Right renal cortex interstitium (tissue), 3 donors: ENCODE data around the gene ACTL6B. TPM values are rescaled to one million over a fixed set of nuclear protein-coding genes. Genes with fewer than 3 reads are reported as not detected.
"Not testable (repeated sequence)": the region's sequence is repeated elsewhere in the genome, so short reads cannot be mapped to it uniquely, and the experiment has no call there.

Experiments used
- DNase-seq, 3 donors: peaks; one replicate each; pipeline ENCODE4 v3.0.0-alpha.2; 2013; ENCODE audit warnings: low read depth in 3 of 3, low spot score in 2 of 3
- polyA plus RNA-seq, 3 donors: library from polyadenylated mRNA; unstranded; fragments of 120-200 nt; gene quantifications; one replicate each; pipeline ENCODE4 v1.2.1, GENCODE V29; 2013; ENCODE audit not compliant: insufficient read length in 3 of 3

The ACTL6B gene
- not detected for polyA plus RNA-seq

DNA sequence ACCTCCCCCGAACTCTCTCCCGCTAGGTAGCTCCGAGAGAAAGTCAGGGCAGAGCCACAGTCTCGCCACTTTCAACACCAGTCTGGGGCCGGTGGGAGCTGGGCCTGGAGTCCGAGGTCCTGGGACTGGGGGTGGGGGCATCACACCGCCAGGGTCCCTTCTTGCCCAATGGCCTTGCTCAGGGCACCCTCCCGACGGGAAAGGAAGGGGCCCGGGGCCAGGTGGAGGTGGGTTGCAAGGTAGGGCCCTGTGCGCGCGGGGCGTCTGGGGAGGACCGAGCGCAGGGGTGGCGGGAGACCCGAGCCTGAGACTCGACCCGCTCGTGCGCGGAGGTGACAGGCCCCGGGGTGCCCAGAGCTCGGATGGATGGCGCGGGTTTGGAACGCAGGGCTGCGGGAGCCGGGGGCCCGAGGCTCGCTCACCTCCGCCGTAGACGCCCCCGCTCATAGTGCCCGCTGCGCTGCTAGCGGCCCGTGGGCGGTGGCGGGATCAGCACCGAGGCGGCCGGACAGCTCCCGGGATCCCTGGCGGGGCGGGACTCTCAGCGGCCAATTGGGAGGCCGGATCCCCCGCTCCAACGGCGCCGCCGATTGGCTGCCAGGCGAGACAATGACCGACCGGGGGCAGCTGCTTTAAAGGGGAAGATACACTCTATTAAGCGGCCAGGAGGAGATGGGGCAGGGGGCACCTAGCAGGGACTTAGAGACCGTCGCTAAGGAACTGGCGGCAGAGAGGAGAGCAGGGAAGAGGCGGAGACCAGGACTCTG lies at the start of gene ACTL6B:
Gene ACTL6B (minus strand): TSS at position 541 of the 767 bp plus-strand sequence. CDS start 94 bp downstream, at position 447.
- DNase-seq = no peak

- DNase-seq = peak; percentile 62 to 73 (median 67)
Measured at GRCh38 chr7:100705320-100705752, 49.1 kb upstream of the ACTL6B start.

GRCh38 chr7:100701089-100701488 lies 44.8 kb upstream of the ACTL6B start:
- DNase-seq = not testable (repeated sequence)

GRCh38 chr7:100699018-100699417 lies 42.8 kb upstream of the ACTL6B start:
- no peak for DNase-seq

GRCh38 chr7:100696123-100696521 lies 39.9 kb upstream of the ACTL6B start:
- no peak for DNase-seq

GRCh38 chr7:100694098-100694745 lies 38.0 kb upstream of the ACTL6B start, which contains the start of gene GIGYF1:
Gene GIGYF1, minus strand, starts transcription at chr7:100694250. Its CDS starts 6,012 bp downstream, at chr7:100688238.
- DNase-seq = no peak

DNA sequence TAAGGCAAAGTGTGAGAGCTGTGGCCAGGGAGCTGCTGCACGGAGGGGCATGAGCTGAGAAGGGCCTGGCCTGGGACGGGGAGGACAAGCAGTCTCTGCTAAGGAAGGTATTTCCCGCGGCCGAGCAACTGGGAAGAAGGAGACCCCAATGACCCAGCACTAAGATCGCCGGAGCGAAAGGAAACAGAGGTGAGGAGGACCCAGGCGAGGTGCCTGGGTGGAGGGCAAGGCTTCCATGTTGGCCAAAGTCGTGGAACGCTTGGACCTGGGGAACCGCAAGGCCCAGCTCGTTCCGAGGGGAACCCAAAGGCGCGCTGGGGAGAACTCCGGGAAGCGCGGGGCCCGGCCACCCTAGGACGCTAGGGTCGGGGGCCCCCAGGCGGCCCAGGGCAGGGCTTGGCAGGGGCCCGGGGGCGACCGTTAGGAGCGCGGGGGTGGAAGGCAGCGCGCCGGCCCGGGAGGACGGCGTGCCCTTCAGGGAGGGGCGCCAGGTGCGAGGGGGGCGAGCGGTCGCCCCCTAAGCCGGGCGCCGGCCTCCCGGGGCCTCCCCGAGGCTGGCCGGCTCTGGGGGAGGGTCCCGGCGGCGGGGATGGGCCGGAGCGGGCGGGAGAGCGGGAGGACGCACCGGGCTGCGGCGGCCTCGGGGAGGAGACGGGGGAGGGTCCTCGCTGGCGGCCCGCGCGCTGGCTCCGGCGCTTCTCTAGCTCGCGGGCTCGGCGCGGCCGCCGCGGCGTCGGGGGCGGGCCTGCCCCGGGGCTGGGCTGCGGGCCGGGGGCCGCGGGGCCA lies 37.3 kb upstream of the ACTL6B start:
- no peak for DNase-seq

DNA sequence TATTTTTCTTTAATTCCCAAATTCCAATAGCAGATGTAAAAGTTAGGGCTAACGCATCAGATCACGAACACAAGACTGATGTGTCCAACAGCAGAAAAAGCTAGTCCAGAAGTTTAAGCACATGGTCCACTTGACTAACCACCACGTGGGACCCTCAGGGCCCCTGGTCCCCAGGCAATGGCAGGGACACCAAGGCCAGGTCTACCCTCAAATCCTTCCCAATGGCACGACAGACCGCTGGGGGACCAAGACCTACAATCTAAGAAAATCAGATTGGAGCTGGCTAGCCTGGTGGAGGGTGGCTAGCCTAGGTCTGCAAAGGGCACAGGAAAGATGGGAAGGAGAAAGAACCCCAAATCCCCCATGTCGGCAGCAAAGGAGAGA lies 36.3 kb upstream of the ACTL6B start:
- no peak for DNase-seq

DNA sequence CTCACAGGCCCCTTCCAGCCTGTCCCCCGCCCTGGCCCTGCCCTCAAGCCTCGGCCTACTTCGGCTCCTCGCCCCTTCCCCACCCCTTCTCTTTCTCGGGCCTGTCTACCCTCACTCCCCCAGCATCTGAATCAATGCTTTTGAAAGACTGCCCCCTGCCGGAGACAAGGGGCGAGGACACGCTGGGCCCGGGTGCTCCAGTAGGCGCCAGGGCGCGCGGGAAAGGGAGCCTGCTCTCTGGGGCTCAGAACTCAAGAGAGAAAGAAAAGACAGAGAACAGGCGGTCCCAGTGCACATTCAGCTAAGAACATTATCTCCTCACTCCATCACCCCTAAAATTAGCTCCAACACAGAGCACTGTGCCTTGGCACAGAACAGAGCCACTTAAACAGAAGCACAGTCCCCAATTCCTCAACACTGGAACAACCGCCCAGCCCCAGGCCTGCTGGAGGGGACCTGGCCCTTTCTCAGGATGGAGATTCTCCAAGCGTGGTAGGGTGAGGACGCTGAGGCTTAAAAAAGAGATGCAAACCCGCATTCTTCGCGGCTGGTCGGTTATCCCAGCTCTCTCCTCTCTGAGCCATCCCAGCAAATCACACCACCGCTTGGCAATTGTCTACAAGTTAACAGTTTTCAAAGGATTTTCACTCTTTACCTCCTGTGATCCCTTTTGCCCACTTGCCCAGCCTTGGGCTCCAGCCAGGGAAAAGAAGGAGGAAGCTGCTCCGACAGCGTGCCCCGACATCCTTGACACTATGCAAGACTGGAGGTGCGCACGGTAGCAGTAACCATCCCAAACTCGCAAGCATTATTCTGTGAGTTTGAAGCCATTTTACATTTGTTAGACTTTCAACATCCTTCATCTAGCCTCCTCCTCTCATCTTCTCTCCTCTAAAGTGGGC lies 35.7 kb upstream of the ACTL6B start:
- DNase-seq = no peak

DNA sequence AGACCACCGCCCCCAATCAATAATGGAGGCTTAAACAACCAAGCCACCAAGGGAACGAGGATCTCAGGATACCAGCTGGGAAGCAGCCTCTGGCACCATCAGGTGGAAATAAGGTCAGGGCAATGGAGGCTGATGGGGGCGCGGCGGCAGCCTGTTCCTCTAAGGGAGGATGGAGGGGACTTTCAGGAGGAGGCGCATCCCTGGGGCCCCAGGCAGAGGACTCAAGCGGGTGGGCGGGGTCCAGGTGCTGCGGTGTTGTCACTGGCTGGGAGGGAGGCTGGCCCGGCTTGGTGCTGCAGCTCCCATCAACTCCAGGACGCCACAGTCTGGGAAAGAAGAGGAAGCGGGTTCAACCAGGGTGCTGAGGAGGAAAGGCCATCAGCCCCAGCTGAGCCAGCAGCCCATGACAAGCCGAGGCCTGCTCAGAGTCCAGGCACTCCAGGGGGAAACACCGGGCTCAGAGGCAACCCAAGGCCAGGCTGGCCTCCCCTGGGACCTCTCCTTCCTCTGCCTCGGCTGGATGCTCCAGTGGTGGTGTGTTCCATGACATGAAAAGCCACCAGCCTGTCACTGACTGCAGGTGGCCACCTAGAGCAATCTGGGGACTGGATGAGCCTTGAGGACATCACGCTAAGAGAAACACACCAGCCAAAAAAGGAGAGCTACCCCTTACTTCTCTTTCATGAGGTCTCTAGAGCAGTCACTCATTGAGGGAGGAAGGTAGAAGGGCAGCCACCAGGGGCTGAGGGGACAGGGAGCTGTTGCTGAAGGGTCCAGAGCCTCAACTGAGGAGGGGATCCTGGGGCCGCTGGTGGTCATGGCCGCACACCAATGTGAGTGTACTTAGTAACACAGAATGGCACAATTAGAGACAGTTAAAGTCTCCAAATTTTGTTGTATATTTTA lies 33.2 kb upstream of the ACTL6B start:
- DNase-seq = no peak

- no peak for DNase-seq
Measured at GRCh38 chr7:100688326-100688860, 32.1 kb upstream of the ACTL6B start.

DNA sequence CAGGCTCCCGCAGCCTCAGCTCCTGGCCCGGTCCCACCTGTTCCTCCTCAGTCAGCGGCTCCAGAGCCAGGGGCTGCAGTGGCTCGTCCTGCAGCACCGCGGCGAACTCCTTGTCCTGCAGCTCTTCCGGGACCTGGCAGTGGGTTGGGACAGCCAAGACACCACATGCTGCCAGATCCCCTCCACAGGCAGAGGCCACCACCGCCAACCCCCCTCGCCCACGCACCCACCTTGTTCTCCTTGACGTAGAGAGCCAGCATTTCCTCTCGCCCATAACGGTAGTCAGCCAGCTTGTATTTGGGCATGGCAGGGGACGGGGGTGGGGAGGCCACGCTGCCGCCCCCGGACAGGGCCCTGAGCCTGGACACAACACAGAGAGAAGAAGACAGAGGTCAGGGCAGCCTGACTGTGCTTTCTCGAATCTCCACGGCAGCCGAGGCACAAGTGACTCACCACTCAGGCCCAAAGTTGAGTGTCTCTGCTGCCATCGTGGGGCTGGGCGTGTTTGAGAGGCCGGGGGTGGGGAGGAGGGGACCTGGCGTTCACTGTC lies 31.6 kb upstream of the ACTL6B start:
- DNase-seq = no peak

- DNase-seq = no peak
Measured at GRCh38 chr7:100687261-100687660, 31.0 kb upstream of the ACTL6B start.

DNA sequence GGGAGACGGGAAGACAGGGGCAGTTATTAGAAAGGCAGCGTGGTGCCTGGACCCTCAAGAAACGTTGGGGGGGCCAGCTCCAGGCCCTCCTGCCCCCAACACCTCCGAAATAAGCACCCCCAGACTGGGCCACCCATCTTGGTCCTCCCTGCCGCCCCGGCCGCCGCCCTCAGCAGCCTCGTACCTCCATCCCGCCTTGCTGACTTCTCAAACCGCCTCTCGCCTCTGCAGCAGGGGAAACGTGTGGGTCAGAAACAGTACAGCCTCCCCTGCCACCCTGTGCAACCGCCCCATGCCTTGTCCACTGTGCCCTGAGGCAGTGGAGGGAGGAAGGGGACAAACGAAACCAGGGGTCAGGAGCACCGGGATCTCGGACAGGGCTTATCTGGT lies 30.6 kb upstream of the ACTL6B start:
- DNase-seq = no peak

- DNase-seq = no peak
Measured at GRCh38 chr7:100686201-100686821, 30.1 kb upstream of the ACTL6B start.

GRCh38 chr7:100685631-100686145 lies 29.4 kb upstream of the ACTL6B start:
- no peak for DNase-seq

DNA sequence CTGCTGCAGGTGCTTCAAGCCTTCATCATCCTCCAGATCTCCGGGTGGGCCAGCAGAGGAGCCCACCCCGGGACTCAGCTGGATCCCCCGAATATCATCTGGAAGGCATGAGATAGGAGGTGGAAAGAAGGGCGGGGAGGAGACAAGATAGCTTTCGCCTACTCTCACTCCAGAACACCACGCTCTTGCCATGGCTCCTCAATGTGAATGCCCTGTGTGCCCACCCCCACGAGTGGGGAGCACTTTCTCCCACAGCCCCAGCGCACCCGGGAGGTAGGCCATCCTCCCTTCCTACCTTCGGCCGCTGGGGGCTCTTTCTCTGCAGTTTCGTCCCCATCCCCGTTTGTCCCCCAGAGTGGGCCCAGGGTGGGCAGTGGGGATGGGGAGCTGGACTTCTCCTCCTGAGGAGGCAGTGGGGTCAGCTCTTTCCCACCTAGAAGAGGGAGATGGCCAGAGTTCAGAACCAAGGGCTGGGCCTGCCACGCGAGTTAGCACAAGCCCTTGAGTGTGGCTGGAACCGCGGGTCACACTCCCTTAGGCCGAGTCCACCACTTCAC lies 28.9 kb upstream of the ACTL6B start:
- DNase-seq = no peak
